HG03095 (cell line): ENCODE data around the gene NEUROG1.
"Not testable (repeated sequence)": the region's sequence is repeated elsewhere in the genome, so short reads cannot be mapped to it uniquely, and the experiment has no call there.

Source experiments
- ATAC-seq: cut with Tn5 transposase; IDR thresholded peaks from one replicate; pipeline ENCODE4 v1.9.1; 2021; ENCODE audit warnings: moderate library complexity; ENCODE audit not compliant: unreplicated experiment

NEUROG1 gene

DNA sequence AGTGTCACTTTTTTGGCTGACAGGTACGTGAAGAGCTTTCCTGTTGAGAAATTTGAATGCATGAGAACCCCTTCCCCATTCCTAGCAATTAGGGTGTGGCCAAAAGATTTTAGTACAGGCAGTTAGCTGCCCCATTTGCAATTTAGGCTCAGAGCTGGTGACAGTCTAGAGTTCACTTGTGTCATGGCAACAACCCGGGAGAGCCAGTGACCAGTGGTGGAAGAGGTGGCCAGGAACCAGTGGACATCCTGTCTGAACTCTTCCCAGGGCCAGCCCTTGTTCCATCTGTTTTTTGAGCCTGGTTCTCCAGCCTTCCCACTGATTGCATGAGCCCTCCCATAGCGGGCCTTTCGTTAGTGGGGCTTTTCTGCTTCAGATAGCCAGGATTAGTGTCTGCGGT, 2.5 kb upstream of the NEUROG1 start:
- no peak for ATAC-seq

DNA sequence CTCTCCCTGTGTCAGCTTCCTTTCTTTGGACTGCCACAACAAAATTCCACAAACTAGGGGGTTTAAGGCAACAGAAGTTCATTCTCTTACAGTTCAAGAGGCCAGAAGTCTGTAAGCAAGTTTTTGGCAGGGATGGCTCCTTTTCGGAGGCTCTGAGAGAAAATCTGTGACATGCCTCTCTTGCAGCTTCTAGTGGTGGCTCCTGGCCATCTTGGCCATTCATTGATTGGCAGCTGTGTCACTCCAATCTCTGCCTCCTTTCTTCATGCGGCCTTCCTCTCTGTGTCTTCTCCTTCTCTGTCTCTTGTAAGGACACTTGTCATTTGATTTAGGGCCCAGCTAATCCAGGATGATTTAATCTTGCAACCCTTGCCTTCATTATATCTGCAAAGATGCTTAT, 2.0 kb upstream of the NEUROG1 start:
- ATAC-seq = no peak

DNA sequence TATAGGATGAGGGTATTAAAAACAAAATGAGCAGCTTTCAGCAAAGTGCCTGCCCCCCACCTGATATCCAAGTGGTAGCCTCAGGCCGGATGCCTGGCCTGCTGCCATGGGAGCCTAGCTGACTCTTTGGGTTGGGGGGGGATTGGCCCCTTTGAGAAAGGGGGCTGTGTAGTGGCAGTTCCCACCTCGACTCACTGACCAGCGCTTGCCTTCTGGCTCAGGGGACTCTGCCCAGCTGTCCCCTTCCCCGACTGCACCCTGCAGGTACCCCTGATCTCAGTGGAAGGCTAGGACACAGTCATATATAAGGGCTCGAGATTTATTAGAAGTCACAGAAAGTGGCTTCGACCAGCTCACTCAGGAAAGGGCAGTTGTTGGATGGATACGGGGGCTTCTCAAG, 1.5 kb upstream of the NEUROG1 start:
- no peak for ATAC-seq

GRCh38 chr5:135535420-135535819, 344 bp downstream of the NEUROG1 start:
- no peak for ATAC-seq

DNA sequence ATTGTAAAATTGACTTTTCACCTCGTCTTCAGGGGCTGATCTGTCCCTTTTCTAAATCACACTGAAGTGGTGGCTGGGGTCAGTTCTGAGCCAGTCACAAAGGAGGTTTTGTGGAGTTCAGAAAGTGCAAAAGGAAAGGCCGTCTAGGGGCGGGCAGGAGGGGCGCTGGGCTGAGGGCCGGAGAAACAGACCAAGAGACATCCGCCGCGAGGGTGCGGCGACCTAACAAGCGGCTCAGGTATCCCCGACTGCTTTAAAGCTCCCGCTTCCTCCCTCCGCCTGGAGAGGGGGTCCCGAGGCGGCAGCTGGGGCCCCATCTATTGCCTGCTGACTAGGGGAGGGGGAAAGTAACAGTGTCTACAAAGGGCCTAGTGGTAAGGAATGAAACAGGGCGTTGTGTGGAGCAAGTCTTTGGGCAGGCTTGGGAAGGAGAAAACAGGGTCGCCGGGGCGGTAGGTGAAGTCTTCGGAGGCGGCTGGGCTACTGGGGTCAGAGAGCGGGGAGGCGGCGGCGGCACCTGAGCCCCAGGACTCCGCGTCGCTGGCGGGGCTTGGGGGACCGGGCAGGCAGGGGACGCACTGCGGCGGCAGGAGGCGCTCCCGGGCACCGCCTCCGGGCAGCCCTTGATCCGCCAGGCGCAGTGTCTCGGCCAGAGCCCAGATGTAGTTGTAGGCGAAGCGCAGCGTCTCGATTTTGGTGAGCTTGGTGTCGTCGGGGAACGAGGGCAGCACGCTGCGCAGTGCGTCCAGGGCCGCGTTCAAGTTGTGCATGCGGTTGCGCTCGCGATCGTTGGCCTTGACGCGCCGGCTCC, 950 bp downstream of the NEUROG1 start:
- no peak for ATAC-seq

- no peak for ATAC-seq
Measured at GRCh38 chr5:135533794-135534193, 2.0 kb downstream of the NEUROG1 start.

DNA sequence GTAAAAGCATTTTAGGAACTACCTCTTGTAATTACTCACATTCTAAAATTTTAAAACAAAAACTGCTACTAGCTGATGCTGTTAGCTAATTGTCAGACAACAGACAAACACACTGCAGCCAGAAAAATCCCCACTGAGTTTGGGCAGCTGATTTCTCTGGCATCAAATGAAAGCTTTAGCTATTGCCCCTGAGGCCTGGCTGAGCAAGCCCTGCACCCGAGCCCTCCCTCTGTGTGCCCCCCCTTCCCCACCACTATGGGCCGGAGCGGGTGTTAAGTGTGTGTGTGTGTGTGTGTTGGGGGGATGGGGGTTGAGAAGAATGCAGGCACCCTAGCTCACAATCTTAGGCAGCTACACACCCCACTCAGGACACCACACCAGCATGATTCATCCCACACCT, 2.4 kb downstream of the NEUROG1 start:
- no peak for ATAC-seq

DNA sequence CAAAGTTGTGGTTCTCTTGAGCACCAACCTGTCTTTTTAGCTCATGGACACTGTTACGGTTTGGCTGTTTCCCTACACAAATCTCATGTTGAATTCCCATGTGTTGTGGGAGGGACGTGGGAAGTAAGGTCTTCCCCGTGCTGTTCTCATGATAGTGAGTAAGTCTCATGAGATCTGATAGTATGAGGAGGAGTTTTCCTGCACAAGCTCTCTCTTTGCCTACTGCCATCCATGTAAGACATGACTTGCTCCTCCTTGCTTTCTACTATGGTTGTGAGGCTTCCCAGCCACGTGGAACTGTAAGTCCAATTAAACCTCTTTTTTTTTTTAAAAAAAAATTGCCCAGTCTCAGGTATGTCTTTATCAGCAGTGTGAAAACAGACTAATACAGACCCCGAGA, 6.2 kb downstream of the NEUROG1 start:
- not testable (repeated sequence) for ATAC-seq

GRCh38 chr5:135526924-135527323, 8.8 kb downstream of the NEUROG1 start:
- ATAC-seq = no peak

- no peak for ATAC-seq
Measured at GRCh38 chr5:135521964-135522363, 13.8 kb downstream of the NEUROG1 start.

GRCh38 chr5:135517631-135518030, 18.1 kb downstream of the NEUROG1 start:
- no peak for ATAC-seq

DNA sequence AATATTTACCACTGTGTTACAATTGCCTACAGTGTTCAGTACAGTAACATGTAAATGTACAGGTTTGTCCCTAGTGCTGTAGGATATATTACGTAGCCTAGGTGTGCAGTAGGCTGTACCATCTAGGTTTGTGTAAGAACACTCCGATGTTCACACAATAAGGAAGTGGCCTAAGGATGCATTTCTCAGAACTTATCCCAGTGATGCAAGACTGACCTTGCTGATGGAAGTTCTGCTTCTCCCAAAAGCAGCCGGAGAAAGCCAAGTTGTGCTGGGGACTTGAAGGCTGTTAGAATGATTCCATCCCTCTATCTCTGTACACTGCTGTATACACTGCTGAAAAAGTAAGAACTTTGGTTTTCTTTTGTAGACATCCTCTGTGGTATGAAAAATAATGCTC, 21.6 kb downstream of the NEUROG1 start:
- no peak for ATAC-seq

GRCh38 chr5:135511761-135512575, 23.8 kb downstream of the NEUROG1 start:
- ATAC-seq = no peak

- no peak for ATAC-seq
Measured at GRCh38 chr5:135509995-135510394, 25.8 kb downstream of the NEUROG1 start.

- no peak for ATAC-seq
Measured at GRCh38 chr5:135508496-135509005, 27.2 kb downstream of the NEUROG1 start.

DNA sequence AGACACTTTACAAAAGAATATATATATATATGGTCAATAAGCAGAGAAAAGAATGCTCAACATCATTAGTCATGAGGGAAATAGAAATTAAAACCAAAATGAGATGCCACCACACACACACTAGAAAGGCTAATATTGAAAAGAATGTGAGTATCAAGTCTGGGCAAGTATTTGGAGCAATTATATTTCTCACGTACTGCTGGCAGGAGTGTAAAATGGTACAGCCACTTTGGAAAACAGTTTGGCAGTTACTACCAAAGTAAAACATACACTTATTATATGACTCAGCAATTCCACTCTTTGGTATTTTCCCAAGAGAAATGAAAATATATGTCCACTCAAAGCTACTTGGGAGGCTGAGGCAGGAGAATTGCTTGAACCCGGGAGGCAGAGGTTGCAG, 29.8 kb downstream of the NEUROG1 start:
- ATAC-seq = no peak

- no peak for ATAC-seq
Measured at GRCh38 chr5:135504376-135504775, 31.4 kb downstream of the NEUROG1 start.

GRCh38 chr5:135503871-135504270, 31.9 kb downstream of the NEUROG1 start:
- no peak for ATAC-seq

GRCh38 chr5:135502836-135503520, 32.8 kb downstream of the NEUROG1 start:
- ATAC-seq = no peak

- no peak for ATAC-seq
Measured at GRCh38 chr5:135501965-135502364, 33.8 kb downstream of the NEUROG1 start.

DNA sequence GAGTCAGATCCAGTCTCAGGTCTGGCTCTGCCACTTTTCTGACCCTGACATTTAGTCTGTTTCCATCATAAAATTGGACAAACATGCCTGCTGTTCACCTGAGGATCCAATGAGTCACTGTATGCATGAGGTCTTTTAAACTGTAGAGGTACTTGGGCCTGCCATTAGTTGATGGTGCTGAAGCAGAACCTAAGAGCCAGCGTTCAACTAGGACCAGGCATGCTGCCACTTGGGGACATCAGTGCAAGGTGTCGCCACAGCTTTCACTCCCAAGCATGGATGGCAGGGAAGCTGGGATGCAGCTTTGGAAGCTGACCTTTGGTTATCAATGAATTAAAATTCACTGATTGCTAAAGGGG, 37.1 kb downstream of the NEUROG1 start:
- ATAC-seq = no peak
